Vagina (tissue), 2 donors: ENCODE data around the gene CLEC16A. TPM values are rescaled to one million over a fixed set of nuclear protein-coding genes. Genes with fewer than 3 reads are reported as not detected.
"Not testable (repeated sequence)": the region's sequence is repeated elsewhere in the genome, so short reads cannot be mapped to it uniquely, and the experiment has no call there.

Source experiments
- DNase-seq, 2 donors: peaks; one replicate each; pipeline ENCODE4 v3.0.0-alpha.2; 2017; ENCODE audit errors: extremely low spot score in 2 of 2
- H3K27ac ChIP-seq: fragments of 200-600 bp; sonication (generic); one replicate; pipeline ENCODE4 v1.5.1; 2019
- H3K27me3 ChIP-seq: fragments of 200-600 bp; sonication (generic); one replicate; pipeline ENCODE4 v1.5.1; 2019
- H3K36me3 ChIP-seq, 2 donors: fragments of 200-600 bp; sonication (generic); one replicate each; pipeline ENCODE4 v1.5.1; 2017 to 2019
- H3K4me1 ChIP-seq: fragments of 200-600 bp; sonication (generic); one replicate; pipeline ENCODE4 v1.5.1; 2019
- H3K4me3 ChIP-seq, 2 donors: fragments of 200-600 bp; sonication (generic); 1 replicate in 1 of 2; 2 replicates in 1 of 2; pipeline ENCODE4 v1.5.1; 2016 to 2019
- H3K9me3 ChIP-seq: fragments of 200-600 bp; sonication (generic); one replicate; pipeline ENCODE4 v1.5.1; 2019
- CTCF ChIP-seq, 3 experiments: fragments of 450-650 bp in 2 of 3; fragments of 200-600 bp in 1 of 3; sonication (generic) in 1 of 3; IDR thresholded peaks; one replicate each; pipeline ENCODE4 v1.5.1; 2017 to 2019; ENCODE audit warnings: antibody characterized with exemption in 3 of 3, mild to moderate bottlenecking in 2 of 3, moderate library complexity in 2 of 3
- POLR2A ChIP-seq, 2 donors: fragments of 450-650 bp; IDR thresholded peaks; one replicate each; pipeline ENCODE4 v1.6.1; 2017; ENCODE audit warnings: antibody characterized with exemption in 2 of 2, mild to moderate bottlenecking in 2 of 2, moderate library complexity in 2 of 2
- POLR2AphosphoS5 ChIP-seq, 2 donors: sonication (generic); formaldehyde crosslinking; IDR thresholded peaks; one replicate each; pipeline ENCODE4 v1.9.0; 2017; ENCODE audit warnings: antibody characterized with exemption in 2 of 2, mild to moderate bottlenecking in 2 of 2, low read depth in 1 of 2; ENCODE audit not compliant: insufficient read depth in 1 of 2
- intact Hi-C: fragments of 100-400 bp; cut with DNase I; formaldehyde crosslinking; loops from one replicate; pipeline ENCODE4 v1.15.1; 2023
- total RNA-seq: library from RNA; depleted of rRNA; stranded (reverse); fragments of >200 nt; gene quantifications from one replicate; pipeline ENCODE4 v1.2.3, GENCODE V29; 2016

Gene CLEC16A
- total RNA-seq, 1 donor from 2014 or later, result 21.6 TPM

- Histone ChIP-seq H3K9me3 (no peaks in the 10 kb centered on the region), H3K4me1 (peaks cover 27% of the 10 kb centered on the region), H3K27me3 (no peaks in the 10 kb centered on the region), H3K4me3 (no peak overlapping the region), H3K36me3 (peaks cover 0 to 35% of the 10 kb centered on the region in 2 donors), H3K27ac (no peak overlapping the region)
- DNase-seq, result no peak
- TF ChIP-seq POLR2A (IDR thresholded peaks at IDR 0.05) (no peak), POLR2AphosphoS5 (IDR thresholded peaks at IDR 0.05; ENCODE audit: insufficient read depth in 1 of 2, low read depth in 1 of 2) (no peak), CTCF (IDR thresholded peaks at IDR 0.05) (no peak)
- intact Hi-C loops, result no loop called here
These were observed 18.3 kb upstream of the CLEC16A start for GRCh38 chr16:10926094-10926493.

- Histone ChIP-seq H3K27me3 (no peaks in the 10 kb centered on the region), H3K36me3 (peaks cover 0 to 35% of the 10 kb centered on the region in 2 donors), H3K27ac (no peak overlapping the region), H3K4me3 (no peak overlapping the region), H3K9me3 (no peaks in the 10 kb centered on the region), H3K4me1 (peaks cover 24% of the 10 kb centered on the region)
- intact Hi-C loops, result no loop called here
- no peak for DNase-seq
- no peak for TF ChIP-seq CTCF (IDR thresholded peaks at IDR 0.05)
- TF ChIP-seq POLR2A (IDR thresholded peaks at IDR 0.05), result no peak
These were observed 17.5 kb upstream of the CLEC16A start for GRCh38 chr16:10926867-10927266.

- intact Hi-C loops, result no loop called here
- peaks cover 16% of the 10 kb centered on the region for H3K4me1 ChIP-seq
These were observed 16.8 kb upstream of the CLEC16A start for GRCh38 chr16:10927497-10928112.

GRCh38 chr16:10929097-10929496 is 15.3 kb upstream of the CLEC16A start:
- H3K27ac ChIP-seq, H3K4me1 ChIP-seq, intact Hi-C loops, H3K9me3 ChIP-seq, DNase-seq, H3K27me3 ChIP-seq, H3K4me3 ChIP-seq: not testable (repeated sequence)
- peaks cover 0 to 36% of the 10 kb centered on the region in 2 donors for H3K36me3 ChIP-seq

More at GRCh38 chr16:10927497-10928112, 16.8 kb upstream of the CLEC16A start:
- Histone ChIP-seq H3K9me3 (no peaks in the 10 kb centered on the region), H3K36me3 (peaks cover 0 to 28% of the 10 kb centered on the region in 2 donors), H3K4me3 (no peak overlapping the region), H3K27ac (no peak overlapping the region), H3K27me3 (no peaks in the 10 kb centered on the region)
- no peak for TF ChIP-seq CTCF (IDR thresholded peaks at IDR 0.05)
- DNase-seq, result no peak

- no peaks in the 10 kb centered on the region for H3K9me3 ChIP-seq
- H3K27ac ChIP-seq, result no peak overlapping the region
- TF ChIP-seq CTCF (IDR thresholded peaks at IDR 0.05), result no peak
- TF ChIP-seq POLR2A (IDR thresholded peaks at IDR 0.05), result no peak
- no peak for TF ChIP-seq POLR2AphosphoS5 (IDR thresholded peaks at IDR 0.05; ENCODE audit: insufficient read depth in 1 of 2, low read depth in 1 of 2)
- H3K4me1 ChIP-seq, result peaks cover 17% of the 10 kb centered on the region
- no peak overlapping the region for H3K4me3 ChIP-seq
- intact Hi-C loops, result no loop called here
- peaks cover 0 to 36% of the 10 kb centered on the region in 2 donors for H3K36me3 ChIP-seq
- no peak for DNase-seq
- H3K27me3 ChIP-seq, result no peaks in the 10 kb centered on the region
These were observed 14.3 kb upstream of the CLEC16A start for GRCh38 chr16:10929853-10930754.
